Measurements from ENCODE around the gene STK40. TPM values are rescaled to one million over a fixed set of nuclear protein-coding genes. Genes with fewer than 3 reads are reported as not detected.
A peak's percentile ranks its signal among the peaks of the same experiment; 100 is the strongest.

The STK40 gene
- total and polyA plus RNA-seq, 2 donors (not counting 1 experiment from before 2014, with no cell fraction given), result 14.2 to 15.1 TPM

DNA sequence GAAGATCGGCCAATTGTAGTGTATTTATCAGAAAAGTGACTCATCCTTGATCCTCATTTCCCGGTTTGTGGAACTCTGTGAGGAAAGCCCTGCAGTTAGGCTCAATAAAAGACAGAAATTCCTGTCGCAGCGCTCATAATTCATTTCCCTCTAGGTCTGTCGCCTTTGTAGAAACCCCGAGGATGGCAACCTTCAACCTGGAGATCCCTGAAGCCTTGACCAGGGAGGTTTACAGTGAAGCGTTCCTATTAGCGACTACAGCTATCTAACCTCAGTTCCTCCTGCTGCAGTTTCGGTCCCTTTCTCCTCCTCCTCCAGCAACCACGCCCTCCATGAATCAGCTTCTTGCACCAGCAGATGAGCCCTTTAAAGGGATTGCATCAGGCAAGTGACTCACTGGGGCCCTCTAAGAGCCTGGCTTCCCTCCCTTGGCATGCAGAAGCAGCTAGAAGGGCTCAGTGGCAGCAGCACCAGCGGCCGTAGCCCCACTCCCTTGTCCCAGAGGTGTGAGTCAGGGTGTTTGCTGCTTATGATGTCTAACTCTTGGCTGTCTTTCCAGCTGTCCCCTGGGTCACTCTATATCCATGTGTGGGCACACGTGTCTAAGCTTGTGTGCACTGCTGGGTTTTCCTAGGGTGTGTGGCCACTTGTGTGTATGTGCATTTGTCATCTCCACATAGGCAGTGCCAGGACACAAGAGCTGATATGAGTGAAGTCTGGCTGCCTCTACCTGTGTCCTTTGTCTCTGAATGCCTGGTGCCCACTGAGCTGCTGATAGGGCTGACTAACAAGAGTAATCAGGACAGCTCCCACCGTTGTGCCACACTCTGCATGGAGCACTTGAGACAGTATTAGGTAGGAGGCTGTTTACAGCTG, 779 bp upstream of the STK40 start:
- Histone ChIP-seq H3K36me3 (ENCODE audit: control insufficient read depth, insufficient read depth, low read length) (peaks cover 3% of the 10 kb centered on the region), H3K4me3 (replicated peaks in 1 of 4; ENCODE audit: control extremely low read depth in 1 of 4, insufficient read depth in 1 of 4, low read depth in 3 of 4, low read length in 4 of 4) (peak overlapping the region; percentile 51 to 87 (median 64)), H2AFZ (ENCODE audit: low read length) (no peak overlapping the region), H3K4me2 (ENCODE audit: extremely low read depth, insufficient read depth, low read length) (peak overlapping the region; percentile 99), H3K9ac (ENCODE audit: insufficient read depth, low read length) (peak overlapping the region; percentile 86), H3K27me3 (ENCODE audit: control insufficient read depth, insufficient read depth, low read length) (no peaks in the 10 kb centered on the region), H4K20me1 (ENCODE audit: control insufficient read depth, extremely low read depth, insufficient read depth, low read length) (no peaks in the 10 kb centered on the region), H3K27ac (ENCODE audit: insufficient read depth, low read length) (peak overlapping the region; percentile 99), H3K9me3 (ENCODE audit: control insufficient read depth, insufficient read depth, low read depth, low read length) (no peaks in the 10 kb centered on the region), H3K4me1 (ENCODE audit: control insufficient read depth, extremely low read depth, insufficient read depth, low read length) (peaks cover 15% of the 10 kb centered on the region), H3K79me2 (ENCODE audit: control insufficient read depth, insufficient read depth, low read length) (peaks cover 36% of the 10 kb centered on the region)
- TF ChIP-seq EZH2 (IDR thresholded peaks at IDR 0.05; ENCODE audit: low read length, missing control alignments), result no peak
- TF ChIP-seq, protein P1, sequence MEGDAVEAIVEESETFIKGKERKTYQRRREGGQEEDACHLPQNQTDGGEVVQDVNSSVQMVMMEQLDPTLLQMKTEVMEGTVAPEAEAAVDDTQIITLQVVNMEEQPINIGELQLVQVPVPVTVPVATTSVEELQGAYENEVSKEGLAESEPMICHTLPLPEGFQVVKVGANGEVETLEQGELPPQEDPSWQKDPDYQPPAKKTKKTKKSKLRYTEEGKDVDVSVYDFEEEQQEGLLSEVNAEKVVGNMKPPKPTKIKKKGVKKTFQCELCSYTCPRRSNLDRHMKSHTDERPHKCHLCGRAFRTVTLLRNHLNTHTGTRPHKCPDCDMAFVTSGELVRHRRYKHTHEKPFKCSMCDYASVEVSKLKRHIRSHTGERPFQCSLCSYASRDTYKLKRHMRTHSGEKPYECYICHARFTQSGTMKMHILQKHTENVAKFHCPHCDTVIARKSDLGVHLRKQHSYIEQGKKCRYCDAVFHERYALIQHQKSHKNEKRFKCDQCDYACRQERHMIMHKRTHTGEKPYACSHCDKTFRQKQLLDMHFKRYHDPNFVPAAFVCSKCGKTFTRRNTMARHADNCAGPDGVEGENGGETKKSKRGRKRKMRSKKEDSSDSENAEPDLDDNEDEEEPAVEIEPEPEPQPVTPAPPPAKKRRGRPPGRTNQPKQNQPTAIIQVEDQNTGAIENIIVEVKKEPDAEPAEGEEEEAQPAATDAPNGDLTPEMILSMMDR (conservative IDR thresholded peaks at IDR 0.05 in 1 of 2, IDR thresholded peaks at IDR 0.05 in 1 of 2; ENCODE audit: low read depth in 1 of 2, low read length in 2 of 2), result no peak
- DNase-seq (ENCODE audit: low read depth in 2 of 2), result peak; percentile 100

DNA sequence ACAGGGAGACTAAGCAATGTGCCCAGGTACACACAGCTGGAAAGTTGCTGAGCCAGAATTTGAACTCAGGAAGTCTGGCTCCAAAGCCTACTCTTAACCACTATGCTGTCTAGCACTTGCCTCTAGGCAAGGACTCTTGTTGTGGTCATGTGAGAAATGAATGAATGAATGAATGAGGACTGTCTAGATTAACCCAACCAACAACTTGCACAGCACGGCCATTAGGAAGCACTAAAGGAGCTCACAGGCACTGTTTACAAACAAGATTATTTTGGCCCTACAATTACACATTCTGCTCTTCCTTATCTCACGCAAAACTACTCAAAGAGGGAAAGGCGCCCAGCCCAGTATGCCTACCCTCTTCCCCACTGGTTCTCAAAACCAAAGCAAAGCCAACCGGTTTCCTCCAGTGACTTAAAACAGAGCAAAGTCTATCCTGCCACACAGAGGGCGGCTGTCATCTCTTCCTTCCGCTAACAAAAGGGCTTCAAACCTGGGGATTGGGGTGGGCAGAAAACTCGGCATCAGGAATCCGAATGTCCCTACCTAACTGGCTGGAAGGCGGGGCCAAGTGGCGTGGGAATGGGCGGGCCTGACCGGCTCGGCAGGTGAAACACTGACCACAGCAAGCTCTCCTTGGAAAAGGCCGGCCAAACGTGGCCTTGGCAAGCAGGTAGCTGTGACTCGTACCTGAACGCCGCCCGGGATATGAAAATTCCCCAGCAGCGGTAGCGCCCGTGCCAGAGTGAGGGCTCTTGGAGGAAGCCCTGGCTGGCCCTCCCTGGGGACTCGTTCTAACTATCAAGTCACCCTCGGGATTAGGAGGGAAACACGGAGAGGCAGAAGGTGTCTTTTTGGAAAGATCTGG, 948 bp downstream of the STK40 start:
- peak overlapping the region; percentile 92 for H3K4me2 ChIP-seq (ENCODE audit: extremely low read depth, insufficient read depth, low read length)
- H3K27me3 ChIP-seq (ENCODE audit: control insufficient read depth, insufficient read depth, low read length), result no peaks in the 10 kb centered on the region
- H3K79me2 ChIP-seq (ENCODE audit: control insufficient read depth, insufficient read depth, low read length), result peaks cover 52% of the 10 kb centered on the region
- peaks cover 15% of the 10 kb centered on the region for H3K4me1 ChIP-seq (ENCODE audit: control insufficient read depth, extremely low read depth, insufficient read depth, low read length)
- peak overlapping the region; percentile 92 for H3K27ac ChIP-seq (ENCODE audit: insufficient read depth, low read length)
- no peak overlapping the region for H2AFZ ChIP-seq (ENCODE audit: low read length)
- no peaks in the 10 kb centered on the region for H3K9me3 ChIP-seq (ENCODE audit: control insufficient read depth, insufficient read depth, low read depth, low read length)
- no peaks in the 10 kb centered on the region for H4K20me1 ChIP-seq (ENCODE audit: control insufficient read depth, extremely low read depth, insufficient read depth, low read length)
- TF ChIP-seq, protein P1 (conservative IDR thresholded peaks at IDR 0.05 in 1 of 2, IDR thresholded peaks at IDR 0.05 in 1 of 2; ENCODE audit: low read depth in 1 of 2, low read length in 2 of 2), result no peak
- no peak for TF ChIP-seq EZH2 (IDR thresholded peaks at IDR 0.05; ENCODE audit: low read length, missing control alignments)
- peak overlapping the region; percentile 94 to 98 (median 95) for H3K4me3 ChIP-seq (replicated peaks in 1 of 4; ENCODE audit: control extremely low read depth in 1 of 4, insufficient read depth in 1 of 4, low read depth in 3 of 4, low read length in 4 of 4)
- no peaks in the 10 kb centered on the region for H3K36me3 ChIP-seq (ENCODE audit: control insufficient read depth, insufficient read depth, low read length)
- H3K9ac ChIP-seq (ENCODE audit: insufficient read depth, low read length), result peak overlapping the region; percentile 95
- DNase-seq (ENCODE audit: low read depth in 2 of 2), result peak; percentile 6 to 21

DNA sequence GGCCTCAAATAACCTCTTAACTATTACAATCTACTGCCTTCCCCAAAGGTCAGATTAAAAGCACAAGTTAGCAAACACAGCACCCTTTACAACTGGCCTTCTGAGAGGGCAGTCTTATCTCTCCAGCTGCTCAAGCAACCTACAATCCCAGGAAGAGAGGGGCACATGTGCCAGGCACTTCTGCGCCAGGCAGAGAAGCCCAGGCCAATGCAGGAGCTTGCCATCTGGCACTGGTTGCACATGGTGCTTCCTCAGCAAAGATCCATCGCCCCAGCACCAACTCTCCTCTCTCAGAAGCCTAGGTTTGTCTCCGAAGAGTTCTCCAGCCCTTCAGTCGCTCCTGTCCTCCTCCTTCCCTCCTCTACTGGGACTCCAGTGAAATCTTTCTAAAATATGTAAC, 2.5 kb downstream of the STK40 start:
- no peak overlapping the region for H3K9ac ChIP-seq (ENCODE audit: insufficient read depth, low read length)
- TF ChIP-seq, protein P1 (conservative IDR thresholded peaks at IDR 0.05 in 1 of 2, IDR thresholded peaks at IDR 0.05 in 1 of 2; ENCODE audit: low read depth in 1 of 2, low read length in 2 of 2), result no peak
- no peak for TF ChIP-seq EZH2 (IDR thresholded peaks at IDR 0.05; ENCODE audit: low read length, missing control alignments)
- no peak overlapping the region for H2AFZ ChIP-seq (ENCODE audit: low read length)
- H4K20me1 ChIP-seq (ENCODE audit: control insufficient read depth, extremely low read depth, insufficient read depth, low read length), result no peaks in the 10 kb centered on the region
- peaks cover 58% of the 10 kb centered on the region for H3K79me2 ChIP-seq (ENCODE audit: control insufficient read depth, insufficient read depth, low read length)
- no peak for DNase-seq (ENCODE audit: low read depth in 2 of 2)
- H3K4me3 ChIP-seq (replicated peaks in 1 of 4; ENCODE audit: control extremely low read depth in 1 of 4, insufficient read depth in 1 of 4, low read depth in 3 of 4, low read length in 4 of 4), result peak overlapping the region in 2 of 4 experiments; percentile 29 to 98
- no peaks in the 10 kb centered on the region for H3K27me3 ChIP-seq (ENCODE audit: control insufficient read depth, insufficient read depth, low read length)
- H3K4me2 ChIP-seq (ENCODE audit: extremely low read depth, insufficient read depth, low read length), result peak overlapping the region; percentile 40
- H3K27ac ChIP-seq (ENCODE audit: insufficient read depth, low read length), result no peak overlapping the region
- no peaks in the 10 kb centered on the region for H3K36me3 ChIP-seq (ENCODE audit: control insufficient read depth, insufficient read depth, low read length)
- H3K9me3 ChIP-seq (ENCODE audit: control insufficient read depth, insufficient read depth, low read depth, low read length), result no peaks in the 10 kb centered on the region
- H3K4me1 ChIP-seq (ENCODE audit: control insufficient read depth, extremely low read depth, insufficient read depth, low read length), result peaks cover 15% of the 10 kb centered on the region
